ENCODE data around the gene PDXP.
"Not testable (repeated sequence)": the region's sequence is repeated elsewhere in the genome, so short reads cannot be mapped to it uniquely, and the experiment has no call there.

Gene PDXP

DNA sequence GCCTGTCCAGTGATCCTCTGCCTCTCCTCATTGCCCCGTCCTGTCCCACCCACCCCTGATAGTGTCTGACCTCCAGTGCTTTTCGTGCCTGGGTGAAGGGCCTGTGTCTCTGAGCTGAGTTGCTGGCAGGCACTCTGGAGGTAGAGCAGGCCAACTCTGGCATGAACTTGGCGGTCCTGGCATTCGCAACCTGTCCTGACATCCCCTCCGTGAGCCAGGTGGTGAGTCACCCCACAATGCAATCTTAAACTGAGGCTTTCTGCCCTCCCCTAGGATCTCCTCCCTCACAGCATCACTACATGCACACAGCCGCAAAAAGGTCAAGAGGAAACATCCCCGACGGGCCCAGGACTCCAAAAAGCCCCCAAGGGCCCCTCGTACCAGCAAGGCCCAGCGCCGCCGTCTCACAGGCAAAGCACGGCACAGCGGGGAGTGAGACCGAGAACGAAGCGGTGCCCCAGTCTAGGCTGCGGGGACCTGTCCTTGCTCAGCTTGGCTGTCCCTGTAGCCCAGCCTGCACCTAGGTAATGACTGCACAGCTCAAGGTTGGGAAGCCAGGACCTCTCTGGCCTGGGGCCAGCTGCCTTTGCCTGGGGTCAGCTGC is 32.5 kb downstream of the PDXP start:
- TF ChIP-seq, protein P1, sequence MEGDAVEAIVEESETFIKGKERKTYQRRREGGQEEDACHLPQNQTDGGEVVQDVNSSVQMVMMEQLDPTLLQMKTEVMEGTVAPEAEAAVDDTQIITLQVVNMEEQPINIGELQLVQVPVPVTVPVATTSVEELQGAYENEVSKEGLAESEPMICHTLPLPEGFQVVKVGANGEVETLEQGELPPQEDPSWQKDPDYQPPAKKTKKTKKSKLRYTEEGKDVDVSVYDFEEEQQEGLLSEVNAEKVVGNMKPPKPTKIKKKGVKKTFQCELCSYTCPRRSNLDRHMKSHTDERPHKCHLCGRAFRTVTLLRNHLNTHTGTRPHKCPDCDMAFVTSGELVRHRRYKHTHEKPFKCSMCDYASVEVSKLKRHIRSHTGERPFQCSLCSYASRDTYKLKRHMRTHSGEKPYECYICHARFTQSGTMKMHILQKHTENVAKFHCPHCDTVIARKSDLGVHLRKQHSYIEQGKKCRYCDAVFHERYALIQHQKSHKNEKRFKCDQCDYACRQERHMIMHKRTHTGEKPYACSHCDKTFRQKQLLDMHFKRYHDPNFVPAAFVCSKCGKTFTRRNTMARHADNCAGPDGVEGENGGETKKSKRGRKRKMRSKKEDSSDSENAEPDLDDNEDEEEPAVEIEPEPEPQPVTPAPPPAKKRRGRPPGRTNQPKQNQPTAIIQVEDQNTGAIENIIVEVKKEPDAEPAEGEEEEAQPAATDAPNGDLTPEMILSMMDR (IDR thresholded peaks at IDR 0.05), result no peak
- intact Hi-C loops (cut with DNase I; ENCODE audit: low total_unique reads), result no loop called here
- Histone ChIP-seq H3K27me3 (no peaks in the 10 kb centered on the region), H3K27ac (no peak overlapping the region), H3K4me3 (no peak overlapping the region), H3K4me1 (peaks cover 0 to 22% (median 19%) of the 10 kb centered on the region in 4 donors), H3K36me3 (peaks cover 31 to 50% (median 48%) of the 10 kb centered on the region in 3 donors), H3K9me3 (no peaks in the 10 kb centered on the region)
- DNase-seq, result no peak

DNA sequence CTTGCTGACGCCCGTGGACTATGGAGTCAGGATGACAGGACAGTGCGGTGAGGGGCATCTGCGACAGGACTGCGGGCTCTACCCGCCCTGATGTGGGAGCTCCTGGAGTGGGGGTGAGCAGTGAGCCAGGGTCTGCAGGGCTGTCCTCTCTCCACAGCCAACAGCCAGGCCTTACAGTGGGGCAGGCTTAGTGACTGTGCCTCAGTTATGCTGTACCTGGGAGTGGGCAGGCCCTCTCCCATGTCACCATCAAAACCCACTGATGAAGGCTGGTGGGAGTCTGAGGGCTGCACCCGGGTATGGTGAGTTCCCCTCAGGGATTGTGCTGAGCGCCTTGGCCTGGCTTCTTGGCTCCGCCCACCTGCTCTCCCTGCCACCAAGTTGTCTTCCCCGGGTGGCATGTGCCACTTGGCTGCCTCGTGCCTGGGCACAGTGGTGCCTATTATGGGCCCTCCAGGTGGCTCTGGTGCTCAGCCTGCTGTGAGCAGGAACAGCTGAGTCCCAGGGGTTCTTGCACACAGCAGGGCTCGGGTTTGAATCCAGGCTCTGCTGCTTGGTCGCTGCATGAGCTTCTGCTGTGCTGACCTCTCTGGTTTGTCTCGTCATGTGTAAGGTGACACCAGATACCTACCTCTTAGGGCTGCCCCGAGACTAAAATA is 34.2 kb downstream of the PDXP start:
- H3K9me3 ChIP-seq, result no peaks in the 10 kb centered on the region
- H3K36me3 ChIP-seq, result peaks cover 31 to 50% (median 48%) of the 10 kb centered on the region in 3 donors
- no peak overlapping the region for H3K4me3 ChIP-seq
- no peak for DNase-seq
- TF ChIP-seq, protein P1 (IDR thresholded peaks at IDR 0.05), result no peak
- peaks cover 0 to 22% (median 19%) of the 10 kb centered on the region in 4 donors for H3K4me1 ChIP-seq
- no peak overlapping the region for H3K27ac ChIP-seq
- intact Hi-C loops (cut with DNase I; ENCODE audit: low total_unique reads), result no loop called here
- no peaks in the 10 kb centered on the region for H3K27me3 ChIP-seq

DNA sequence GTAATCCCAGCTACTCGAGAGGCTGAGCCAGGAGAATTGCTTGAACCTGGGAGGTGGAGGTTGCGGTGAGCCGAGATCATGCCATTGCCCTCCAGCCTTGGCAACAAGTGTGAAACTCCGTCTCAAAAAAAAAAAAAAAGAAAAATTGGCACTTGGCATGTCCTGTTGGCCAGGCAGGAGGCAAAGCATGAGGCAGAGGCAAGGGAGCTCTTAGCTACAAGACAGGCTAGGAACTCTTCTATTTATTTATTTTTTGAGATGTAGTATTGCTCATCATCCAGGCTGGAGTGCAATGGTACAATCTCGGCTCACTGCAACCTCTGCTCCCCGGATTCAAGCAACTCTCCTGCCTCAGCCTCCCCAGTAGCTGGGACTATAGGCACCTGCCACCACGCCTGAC is 35.6 kb downstream of the PDXP start:
- H3K4me3 ChIP-seq; H3K9me3 ChIP-seq; H3K27me3 ChIP-seq; DNase-seq; intact Hi-C loops (cut with DNase I; ENCODE audit: low total_unique reads); H3K27ac ChIP-seq: not testable (repeated sequence)
- Histone ChIP-seq H3K4me1 (peaks cover 0 to 20% (median 17%) of the 10 kb centered on the region in 4 donors), H3K36me3 (peaks cover 31 to 39% (median 36%) of the 10 kb centered on the region in 3 donors)

DNA sequence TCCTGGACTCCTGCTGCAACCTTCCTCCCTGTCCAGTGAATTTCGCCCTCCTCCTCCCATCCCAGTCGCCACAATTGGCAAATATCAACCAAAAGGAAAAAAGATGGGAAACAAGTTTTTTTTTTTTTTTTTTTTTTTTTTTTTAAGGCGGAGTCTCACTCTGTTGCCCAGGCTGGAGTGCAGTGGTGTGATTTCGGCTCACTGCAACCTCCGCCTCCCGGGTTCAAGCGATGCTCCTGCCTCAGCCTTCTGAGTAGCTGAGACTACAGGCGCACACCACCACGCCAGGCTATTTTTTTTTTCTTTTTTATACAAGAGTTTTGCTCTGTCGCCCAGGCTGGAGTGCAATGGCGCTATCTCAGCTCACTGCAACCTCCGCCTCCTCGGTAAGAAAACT is 37.7 kb downstream of the PDXP start:
- DNase-seq; H3K27me3 ChIP-seq; H3K9me3 ChIP-seq; intact Hi-C loops (cut with DNase I; ENCODE audit: low total_unique reads): not testable (repeated sequence)
- Histone ChIP-seq H3K4me3 (peak overlapping the region; percentile 21 to 35), H3K4me1 (peaks cover 0 to 20% (median 17%) of the 10 kb centered on the region in 4 donors), H3K27ac (peak overlapping the region; percentile 50 to 69), H3K36me3 (peaks cover 20 to 25% (median 23%) of the 10 kb centered on the region in 3 donors)

DNA sequence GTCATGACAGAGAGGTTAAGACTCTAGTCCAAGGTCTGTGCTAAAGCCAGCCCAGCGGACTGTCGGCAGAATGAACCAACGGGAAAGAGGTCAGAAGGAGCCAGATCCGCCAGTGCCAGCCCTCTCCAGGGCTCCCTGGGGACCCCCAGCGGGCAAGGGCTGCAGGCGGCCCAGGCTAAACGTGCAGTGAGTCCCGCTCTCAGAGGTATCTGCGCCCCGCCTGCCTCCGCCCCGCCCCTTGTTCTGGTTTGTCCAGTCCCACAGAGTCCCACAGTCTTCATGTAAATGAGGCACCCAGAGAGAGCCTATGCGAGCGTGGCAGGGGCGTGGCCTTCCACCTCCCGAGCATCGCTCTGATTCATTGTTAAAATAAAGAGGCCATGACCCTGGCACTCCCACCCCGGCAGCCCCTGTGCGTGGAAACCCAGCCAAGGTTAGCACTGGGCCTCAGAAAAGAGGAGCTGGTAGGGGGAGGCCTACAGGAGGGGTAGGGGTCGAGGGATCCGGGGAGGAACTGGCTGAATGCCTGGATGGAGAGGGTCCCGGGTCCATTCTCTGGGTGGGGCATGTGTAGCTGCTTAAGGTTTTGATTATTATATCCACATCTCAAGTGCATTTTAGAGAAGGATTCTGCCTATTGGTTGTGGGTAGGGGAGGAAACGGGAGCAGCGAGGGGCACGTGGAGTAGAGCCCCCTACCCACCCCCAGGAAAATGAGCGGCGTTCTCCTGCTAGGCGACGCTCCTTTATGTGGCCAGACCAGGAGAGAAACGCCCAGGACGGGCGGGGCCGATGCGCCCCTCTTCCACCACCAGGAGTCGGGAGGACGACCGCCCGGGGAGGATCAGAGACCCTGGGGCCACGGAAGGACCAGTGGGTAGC is 38.4 kb downstream of the PDXP start, which contains the start of gene TRIOBP:
Gene TRIOBP (plus strand): TSS at position 392 of the 881 bp plus-strand sequence. CDS start 4,318 bp downstream, outside the sequence.
- Histone ChIP-seq H3K36me3 (peaks cover 13 to 19% (median 16%) of the 10 kb centered on the region in 3 donors), H3K9me3 (no peaks in the 10 kb centered on the region), H3K27me3 (no peaks in the 10 kb centered on the region), H3K4me3 (peak within 1 kb of the TSS; percentile 21 to 35), H3K27ac (peak within 1 kb of the TSS; percentile 63 to 69), H3K4me1 (peaks cover 0 to 20% (median 17%) of the 10 kb centered on the region in 4 donors)
- TF ChIP-seq, protein P1 (IDR thresholded peaks at IDR 0.05), result peak; percentile 22 to 42
- peak; percentile 95 to 97 for DNase-seq
- intact Hi-C loops (cut with DNase I; ENCODE audit: low total_unique reads), result no loop called here

DNA sequence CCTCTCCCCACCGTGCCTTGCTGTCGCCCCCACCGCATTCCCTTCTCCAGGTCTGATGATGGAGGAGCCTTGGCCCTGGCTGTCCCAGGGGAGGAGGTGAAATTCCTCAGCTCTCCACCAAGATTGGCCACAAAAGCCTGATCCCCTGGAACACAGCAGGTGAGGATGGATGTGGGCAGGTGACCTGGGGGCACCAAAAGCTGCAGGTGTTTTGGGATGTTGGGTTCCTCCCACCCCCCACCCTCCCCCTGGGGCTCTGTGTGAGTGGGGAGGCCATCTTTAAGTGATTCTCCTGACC is 39.0 kb downstream of the PDXP start:
- intact Hi-C loops (cut with DNase I; ENCODE audit: low total_unique reads), result no loop called here
- Histone ChIP-seq H3K27ac (peak overlapping the region; percentile 63 to 69), H3K9me3 (no peaks in the 10 kb centered on the region), H3K4me1 (peaks cover 0 to 20% (median 17%) of the 10 kb centered on the region in 4 donors), H3K27me3 (no peaks in the 10 kb centered on the region), H3K4me3 (no peak overlapping the region), H3K36me3 (peaks cover 11 to 13% (median 12%) of the 10 kb centered on the region in 3 donors)
- no peak for DNase-seq
- TF ChIP-seq, protein P1 (IDR thresholded peaks at IDR 0.05), result no peak
